HG03521 (cell line): Measurements from ENCODE around the gene PCSK7.
"Not testable (repeated sequence)": the region's sequence is repeated elsewhere in the genome, so short reads cannot be mapped to it uniquely, and the experiment has no call there.

Experiments
- ATAC-seq: cut with Tn5 transposase; IDR thresholded peaks from one replicate; pipeline ENCODE4 v1.9.1; 2021; ENCODE audit warnings: mild to moderate bottlenecking, moderate library complexity; ENCODE audit not compliant: unreplicated experiment

PCSK7 gene

DNA sequence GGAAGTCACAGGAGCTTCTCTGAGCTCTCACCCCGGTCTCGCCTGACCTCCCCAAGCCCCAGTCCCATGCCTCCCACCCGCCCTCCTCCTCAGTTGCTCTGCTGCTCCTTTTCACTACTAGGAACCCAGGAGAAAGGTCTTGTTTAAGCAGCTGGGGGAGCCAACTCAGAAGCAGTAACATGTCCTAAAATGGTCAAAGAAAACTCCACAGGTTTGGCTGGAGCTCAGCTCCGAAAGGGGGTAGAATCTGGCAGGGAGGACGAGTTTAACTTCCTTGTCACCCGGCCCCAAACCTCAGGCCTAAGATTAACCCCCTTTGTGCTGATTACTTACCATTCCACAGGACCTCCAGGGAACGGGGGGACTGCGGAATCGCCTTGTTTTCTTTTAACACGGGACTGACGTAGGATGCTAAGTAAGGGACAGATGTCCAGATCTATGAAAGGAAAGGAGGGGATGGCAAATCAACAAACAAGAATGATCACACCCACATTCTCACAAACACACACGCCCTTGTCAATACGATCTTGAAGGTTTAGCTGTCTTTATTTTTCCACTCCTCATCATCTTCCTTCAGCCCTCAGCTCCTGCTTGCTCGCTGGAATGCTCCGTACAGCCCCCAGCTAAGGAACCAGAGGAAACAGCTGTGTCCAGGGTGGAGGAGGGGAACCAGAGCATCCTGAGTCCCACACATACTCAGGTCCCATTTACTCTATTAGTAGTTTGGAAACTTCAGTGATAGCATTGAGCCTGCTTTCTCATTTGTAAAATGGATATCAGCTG is 13.5 kb downstream of the PCSK7 start:
- ATAC-seq = no peak

DNA sequence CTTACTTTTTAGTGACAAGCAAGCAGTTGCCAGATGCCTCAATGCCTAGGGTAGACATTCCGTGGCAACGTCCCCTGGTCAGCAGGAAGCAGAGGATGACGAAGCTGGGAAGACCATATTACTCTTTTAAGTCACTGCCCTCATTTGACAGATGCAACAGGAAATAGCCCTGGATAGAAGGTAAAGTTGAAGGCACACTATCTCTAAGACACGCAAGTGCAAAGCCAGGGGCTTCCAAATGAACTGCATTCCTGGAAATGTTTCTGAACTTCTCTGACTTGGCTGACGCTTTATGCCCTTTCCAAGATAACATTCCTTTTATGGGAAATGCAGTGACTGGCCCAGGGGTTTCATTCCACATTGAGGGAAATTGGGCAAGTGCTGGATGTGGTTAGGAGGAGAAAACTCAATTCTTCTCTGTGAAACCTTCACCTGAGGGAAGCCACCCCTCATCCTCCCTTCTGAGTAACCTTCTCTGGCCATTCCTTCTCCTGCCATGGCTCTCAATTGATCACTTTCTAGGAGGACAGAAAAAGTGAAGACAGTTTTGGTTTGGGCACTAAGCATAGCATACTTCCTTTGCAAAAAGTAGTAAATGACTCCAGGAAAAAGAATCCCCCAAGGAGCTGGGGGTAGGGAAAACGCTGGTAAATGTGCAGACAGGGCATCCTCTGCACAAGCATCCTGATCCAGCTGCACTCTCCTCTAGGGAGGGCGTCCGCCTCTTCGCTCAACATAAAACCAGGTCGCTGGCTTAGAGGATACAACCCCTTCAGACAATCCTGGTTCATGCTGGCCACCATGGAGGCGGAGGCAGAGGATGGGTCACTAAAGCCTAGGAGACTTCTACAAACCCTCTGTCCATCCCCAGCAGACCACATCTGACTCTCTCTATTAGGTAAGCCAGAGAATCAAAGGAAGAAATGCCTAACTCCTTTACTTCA is 14.5 kb downstream of the PCSK7 start:
- ATAC-seq = no peak

DNA sequence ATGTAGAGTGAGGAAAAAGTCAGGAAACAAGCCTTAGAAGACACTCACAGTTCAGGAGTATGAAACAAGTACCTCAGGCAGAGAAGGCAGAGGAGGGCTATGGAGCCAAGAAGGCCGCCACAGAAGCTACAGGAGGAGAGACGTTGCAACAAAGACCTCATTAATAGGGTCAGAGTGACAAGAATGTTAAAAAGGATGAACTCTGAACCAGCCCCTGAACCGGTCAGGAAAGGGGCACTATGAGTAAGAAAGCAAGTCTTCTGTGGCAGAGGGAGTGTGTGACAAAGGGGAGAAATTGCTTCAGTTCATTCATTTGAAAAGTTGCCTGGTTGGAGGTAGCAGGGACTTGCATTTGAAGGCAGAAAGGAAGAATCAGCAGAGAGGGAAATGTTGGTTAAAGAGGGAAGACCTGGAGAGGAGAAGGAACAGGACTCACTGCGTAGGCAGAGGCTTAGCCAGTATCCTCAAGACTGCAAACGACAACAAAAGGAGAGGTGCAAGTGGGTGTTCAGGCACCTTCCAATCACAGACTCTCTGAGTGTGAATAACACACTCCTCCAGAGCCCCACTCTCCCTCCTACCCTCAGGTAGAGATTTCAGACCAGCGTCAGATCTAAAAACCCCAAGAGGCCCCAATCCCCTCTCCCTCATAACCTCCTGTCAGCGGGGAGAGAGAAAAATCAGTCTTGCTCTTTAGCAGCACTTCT is 17.3 kb downstream of the PCSK7 start:
- no peak for ATAC-seq

DNA sequence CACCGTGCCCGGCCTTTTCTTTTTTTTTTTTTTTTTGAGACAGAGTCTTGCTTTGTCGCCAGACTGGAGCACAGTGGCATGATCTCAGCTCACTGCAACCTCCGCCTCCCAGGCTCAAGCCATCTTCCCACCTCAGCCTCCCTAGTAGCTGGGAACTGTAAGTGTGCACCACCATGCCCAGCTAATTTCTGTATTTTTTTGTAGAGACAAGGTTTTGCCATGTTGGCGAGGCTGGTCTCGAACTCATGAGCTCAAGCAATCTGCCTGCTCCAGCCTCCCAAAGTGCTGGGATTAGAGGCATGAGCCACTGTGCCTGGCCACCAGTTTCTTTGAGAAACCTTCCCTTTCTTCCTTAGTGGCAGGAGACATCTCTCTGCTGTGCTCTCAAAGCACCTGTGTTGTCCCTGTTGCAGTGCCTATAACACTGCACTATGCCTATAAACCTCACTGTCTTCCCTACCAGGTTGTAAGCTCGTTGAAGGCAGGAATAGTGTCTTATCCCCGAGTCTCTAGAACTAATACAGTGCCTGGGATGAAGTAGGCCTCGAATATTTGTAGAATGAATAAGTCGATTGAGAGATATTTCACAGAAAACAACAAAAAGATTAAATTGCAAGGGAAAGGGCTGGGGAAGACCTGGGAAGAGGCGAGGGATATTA is 19.0 kb downstream of the PCSK7 start:
- no peak for ATAC-seq

DNA sequence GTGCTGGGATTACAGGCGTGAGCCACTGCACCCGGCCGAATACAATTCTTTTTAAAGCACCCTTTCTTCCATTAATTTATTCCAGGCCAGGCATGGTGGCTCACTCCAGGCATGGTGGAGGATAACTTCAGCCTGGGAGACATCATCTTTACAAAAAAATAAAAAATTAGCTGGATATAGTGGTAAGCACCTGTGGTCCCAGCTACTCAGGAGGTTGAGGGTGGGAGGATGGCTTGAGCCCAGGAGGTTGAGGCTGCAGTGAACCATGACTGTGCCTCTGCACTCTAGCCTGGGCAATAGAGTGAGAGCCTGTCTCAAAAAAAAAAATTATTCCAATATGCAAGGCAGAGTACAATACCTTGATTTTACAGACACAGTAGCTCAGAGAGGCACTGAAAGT is 21.3 kb downstream of the PCSK7 start:
- no peak for ATAC-seq

DNA sequence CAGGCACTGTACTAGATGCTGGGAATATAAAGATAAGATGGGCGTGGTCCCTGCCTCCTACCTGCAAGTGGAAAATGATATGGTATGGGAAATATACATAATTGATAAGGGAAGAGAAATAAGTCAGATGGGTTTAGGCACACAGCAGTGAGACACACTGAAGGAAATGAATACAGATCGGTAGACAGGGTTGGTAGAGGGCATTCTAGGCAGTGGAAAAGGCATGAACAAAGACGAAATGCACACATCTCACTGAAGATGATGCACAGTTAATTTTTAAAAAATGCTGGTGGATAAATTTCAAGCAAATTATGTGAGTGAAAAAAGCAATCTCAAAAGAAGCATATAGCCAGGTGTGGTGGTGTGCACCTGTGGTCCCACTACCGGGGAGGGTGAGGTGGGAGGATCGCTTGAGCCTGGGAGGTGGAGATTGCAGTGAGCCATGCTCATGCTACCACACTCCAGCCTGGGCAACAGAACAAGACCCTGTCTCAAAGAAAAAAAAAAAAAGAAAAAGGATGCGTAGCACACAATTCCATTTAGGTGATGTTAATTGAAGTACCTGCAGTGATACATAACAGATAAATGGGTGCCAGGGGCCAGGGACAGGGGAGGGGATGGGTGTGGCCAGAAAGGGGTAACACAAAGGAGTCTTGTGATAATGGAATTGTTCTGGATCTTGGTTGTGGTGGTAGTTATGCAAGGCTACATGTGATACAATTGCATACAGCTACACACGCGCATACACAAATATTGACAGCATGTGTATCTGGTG is 22.3 kb downstream of the PCSK7 start:
- not testable (repeated sequence) for ATAC-seq

DNA sequence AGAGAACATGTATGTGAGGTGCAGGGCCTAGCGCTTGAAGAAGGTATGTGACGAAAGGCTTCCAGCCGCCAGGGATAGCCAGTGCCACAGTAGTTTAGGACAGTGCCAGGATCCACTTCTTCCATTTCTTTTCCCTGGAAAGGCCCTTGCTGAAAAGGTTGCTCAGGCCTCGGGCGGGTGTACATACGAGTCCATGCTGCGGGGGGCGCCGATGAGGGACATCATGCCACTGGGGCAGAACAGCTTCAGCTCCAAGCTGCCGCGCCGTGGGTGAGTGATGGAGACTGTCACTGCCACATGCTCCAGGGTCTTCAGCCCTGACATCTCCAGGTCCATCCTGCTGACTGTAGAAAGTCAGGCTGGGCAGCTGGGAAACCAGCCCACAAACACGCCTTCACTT is 23.2 kb downstream of the PCSK7 start:
- ATAC-seq = not testable (repeated sequence)

DNA sequence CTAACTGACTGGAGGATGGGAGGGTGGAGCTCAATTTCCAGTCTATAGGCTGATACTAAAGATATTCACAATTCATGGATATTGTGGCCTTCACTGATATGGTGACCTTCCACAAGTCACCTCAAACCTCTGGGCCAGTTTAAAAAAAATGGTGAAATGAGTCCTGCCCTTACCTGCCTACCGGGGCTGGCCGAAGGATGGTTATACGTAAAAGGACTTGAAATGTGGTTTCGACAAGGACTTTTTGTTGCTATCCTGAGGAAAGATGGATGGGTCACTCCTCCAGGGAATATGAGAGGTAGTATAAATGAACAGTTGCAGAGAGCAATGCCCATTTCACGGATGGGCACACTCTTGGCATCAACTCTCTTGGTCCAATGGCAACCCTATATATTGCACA is 24.4 kb downstream of the PCSK7 start:
- ATAC-seq = not testable (repeated sequence)

DNA sequence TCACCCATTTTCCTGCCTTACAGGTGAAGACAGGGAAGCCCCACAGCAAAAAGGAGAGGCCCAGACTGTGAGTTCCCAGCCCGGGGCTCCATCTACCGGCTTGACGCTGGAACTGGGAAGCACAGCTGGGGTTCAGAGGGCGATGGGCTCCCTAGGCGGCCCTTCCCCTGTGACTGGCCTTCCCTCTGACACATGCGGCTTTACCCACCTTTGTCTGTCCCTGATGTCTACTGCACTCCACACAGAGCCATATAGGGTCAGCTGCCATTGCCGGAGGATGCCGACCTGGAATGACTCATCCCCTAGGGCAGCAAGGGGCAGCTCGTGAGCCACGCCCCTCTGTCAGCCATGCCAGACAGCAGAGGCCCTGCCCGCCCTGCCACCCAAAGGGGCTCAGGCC is 25.0 kb downstream of the PCSK7 start:
- ATAC-seq = not testable (repeated sequence)

DNA sequence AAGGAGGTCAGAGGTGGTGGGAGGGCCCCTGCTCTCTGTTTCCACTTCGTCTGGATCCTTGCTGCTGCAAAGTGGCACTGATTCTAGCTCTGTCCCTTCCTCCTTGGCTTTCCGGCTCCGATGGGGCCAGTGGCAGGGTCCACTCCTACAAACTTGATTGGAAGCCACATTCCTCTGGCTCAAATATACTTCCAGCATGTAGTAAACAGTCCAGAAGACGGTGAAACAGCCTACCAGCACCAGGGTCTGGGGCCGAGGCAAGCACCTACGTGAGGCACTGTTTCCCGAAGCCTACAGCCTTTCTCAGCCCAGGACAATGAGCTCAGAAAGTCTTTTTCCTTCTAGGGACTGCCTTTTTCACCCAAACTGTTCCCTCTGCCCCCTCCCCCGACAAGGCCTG is 25.8 kb downstream of the PCSK7 start:
- not testable (repeated sequence) for ATAC-seq

DNA sequence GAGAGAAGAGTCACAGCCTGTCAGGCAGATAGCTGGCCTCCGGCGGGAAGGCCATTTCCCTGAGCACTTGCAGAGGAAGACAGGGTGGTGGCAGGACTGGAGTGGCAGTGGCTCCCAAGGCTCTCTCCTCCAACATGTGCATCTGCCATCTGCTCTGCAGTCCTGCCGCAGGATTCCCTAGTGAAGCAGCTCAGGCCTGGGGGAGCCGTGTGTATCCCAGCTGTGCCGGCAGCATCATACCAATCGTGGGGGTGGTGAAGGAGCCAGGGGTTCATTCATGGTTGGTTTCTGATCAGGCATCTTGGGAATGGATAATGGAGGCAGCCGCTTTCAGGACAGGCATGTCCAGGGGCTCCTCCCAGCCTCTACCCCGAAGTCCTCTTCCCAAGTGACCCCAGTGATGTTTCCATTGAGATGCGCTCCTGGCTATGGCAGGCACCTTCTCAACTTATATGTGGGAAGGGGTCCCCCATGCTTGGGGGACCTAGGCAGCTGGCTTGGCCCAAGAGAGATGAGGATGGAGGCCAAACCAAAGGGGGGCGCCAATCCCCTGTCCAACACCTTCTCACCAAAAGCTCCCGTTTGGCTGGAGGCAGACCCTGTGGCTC is 26.6 kb downstream of the PCSK7 start:
- ATAC-seq = no peak

DNA sequence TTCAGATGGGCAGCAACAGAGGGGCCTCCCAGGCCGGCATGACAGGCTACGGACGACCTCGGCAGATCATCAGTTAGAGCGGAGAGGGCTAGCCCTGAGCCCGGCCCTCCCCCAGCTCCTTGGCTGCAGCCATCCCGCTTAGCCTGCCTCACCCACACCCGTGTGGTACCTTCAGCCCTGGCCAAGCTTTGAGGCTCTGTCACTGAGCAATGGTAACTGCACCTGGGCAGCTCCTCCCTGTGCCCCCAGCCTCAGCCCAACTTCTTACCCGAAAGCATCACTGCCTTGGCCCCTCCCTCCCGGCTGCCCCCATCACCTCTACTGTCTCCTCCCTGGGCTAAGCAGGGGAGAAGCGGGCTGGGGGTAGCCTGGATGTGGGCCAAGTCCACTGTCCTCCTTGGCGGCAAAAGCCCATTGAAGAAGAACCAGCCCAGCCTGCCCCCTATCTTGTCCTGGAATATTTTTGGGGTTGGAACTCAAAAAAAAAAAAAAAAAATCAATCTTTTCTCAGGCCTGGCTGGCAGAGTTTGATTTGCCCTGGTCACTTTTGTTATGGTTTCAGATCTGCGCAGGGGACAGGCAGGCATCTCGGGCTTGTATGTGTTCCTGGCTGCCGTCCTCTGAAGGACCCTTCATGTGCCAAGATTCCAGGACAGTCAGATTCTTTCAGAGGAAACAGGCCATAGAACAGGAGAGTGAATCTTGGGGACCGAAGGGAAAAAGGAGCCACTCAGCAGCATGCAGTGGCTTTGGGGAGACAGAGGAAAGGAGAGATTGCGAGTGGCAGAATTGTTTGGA is 27.4 kb downstream of the PCSK7 start:
- ATAC-seq = no peak

DNA sequence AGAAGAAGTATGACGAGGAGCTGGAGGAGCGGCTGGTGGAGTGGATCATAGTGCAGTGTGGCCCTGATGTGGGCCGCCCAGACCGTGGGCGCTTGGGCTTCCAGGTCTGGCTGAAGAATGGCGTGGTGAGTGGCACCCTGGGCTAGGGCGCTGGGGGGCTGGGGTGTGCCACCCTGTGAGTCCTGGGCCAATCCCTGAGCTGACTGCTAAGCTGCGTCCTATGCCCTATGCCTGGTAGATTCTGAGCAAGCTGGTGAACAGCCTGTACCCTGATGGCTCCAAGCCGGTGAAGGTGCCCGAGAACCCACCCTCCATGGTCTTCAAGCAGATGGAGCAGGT is 28.8 kb downstream of the PCSK7 start:
- ATAC-seq = no peak

DNA sequence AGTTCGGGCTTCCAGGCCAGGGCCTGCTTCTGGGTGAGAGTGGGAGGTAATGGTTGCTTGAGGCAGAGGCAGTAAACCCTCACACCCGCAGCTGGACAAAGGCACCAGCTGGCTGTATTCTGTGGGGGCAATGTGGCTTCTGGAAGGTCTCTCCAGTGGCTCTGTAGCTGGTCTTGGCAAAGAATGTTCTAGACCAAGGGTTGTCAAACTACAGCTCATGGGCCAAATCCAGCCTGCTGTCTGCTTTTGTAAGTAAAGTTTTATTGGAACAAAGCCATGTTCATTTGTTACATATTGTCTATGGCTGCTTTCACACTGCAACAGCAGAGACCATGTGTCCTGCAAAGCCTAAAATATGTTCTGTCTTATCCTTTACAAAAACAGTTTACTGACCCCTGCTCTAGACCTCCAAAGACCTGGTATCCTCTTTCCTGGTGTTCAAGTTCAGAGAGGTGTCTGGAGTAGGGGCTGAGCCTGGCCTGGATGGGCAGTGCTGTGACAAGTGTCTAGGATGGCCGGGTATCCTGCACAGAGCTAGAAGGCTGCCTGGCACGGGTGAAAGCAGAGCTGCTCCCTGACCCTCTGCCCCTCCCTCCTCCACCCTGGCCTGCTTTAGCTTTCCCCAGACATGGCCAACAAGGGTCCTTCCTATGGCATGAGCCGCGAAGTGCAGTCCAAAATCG is 29.3 kb downstream of the PCSK7 start:
- no peak for ATAC-seq

DNA sequence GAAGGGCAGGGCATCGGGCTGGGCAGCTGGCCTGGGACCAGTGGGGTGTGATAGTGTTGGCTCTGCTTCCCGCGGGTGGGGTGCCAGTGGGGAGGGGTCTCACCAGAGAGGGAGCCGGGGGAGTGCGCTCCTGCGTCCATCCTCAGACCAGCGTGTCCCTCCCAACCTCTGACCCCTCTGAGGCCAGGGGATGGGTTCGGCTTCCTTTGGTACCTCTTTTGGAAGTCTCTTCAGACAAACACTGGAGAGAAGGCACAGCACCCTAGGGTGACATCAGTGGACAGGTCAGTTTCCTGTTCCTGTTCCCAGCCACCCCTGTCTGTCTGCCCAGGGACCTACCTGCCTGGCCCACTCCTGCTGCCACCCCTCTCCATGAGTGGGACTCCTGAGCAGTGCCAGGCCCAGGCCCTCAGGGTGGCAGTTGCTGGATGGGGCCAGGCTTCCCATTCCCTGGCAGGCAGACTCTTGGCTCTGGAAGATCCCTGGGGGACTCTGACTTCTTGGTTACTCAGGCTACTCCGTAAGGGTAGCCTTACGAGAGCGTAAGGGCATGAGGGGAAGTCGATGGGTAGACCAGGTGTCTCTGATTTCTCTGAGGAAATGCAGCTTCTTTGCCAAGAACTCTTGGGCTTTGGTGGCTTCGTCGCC is 30.1 kb downstream of the PCSK7 start:
- ATAC-seq = no peak

DNA sequence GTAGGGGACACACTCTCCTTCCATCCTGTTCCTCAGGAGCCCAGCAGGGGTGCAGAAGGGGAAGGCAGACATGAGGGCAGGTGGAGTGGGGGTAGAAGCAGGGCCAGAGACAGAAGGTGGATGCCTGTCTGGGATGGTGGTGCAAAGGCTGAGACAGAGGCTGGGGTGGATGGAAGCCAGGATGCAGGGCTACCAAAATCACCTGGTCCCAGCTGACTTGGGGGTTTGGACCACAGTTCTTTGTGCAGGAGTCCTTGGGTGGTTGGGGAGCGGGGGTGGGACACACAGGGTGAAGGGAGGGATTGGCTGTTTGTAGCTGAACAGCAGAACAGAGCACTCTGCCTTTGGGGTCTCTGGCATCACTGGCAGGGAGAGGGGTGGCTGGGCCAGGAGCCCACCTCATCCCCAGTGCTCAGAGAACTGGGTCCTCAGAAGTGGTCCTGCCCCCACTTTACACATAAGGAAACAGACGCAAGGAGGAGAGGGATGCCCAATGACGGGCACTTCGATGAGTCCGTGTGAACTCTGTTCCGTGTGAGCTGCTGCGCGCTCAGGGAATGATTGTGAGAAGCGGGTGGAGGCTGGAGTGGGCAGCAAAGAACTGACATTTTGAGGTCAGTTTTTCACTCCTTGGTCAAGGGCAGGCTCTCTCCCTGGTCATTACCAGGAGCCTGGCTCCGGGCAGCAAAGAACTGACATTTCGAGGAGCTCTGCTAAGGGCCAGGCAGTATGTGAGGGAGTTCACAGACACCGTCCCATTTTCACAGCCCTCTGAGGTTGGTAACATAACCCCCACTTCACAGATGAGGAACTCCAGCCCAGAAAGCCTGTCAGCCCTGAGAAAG is 30.8 kb downstream of the PCSK7 start:
- ATAC-seq = no peak
